SK-N-SH (cell line): ENCODE data around the gene AP3S2. TPM values are rescaled to one million over a fixed set of nuclear protein-coding genes. Genes with fewer than 3 reads are reported as not detected.

Source experiments
- CTCF ChIA-PET: fragments of 300-600, 350-600 bp; formaldehyde crosslinking; extraction: SDS; loops from one replicate; lab custom pipeline; 2021; lab: Yijun Ruan, JAX
- POLR2A ChIA-PET: fragments of 350-600 bp; sonication (Branson Sonifier 250); formaldehyde crosslinking; extraction: SDS; loops from one replicate; lab custom pipeline; 2020; ENCODE audit warnings: antibody characterized with exemption, inconsistent platforms; lab: Yijun Ruan, JAX
- DNase-seq: peaks from one replicate; pipeline ENCODE4 v3.0.0; 2012
- H2AFZ ChIP-seq: fragments of 200-600 bp; sonication (generic); 2 replicates; pipeline ENCODE4 v1.8.1; 2016; ENCODE audit warnings: antibody characterized with exemption, mild to moderate bottlenecking, low read depth
- H3F3A ChIP-seq: fragments of 200-600 bp; sonication (generic); replicated peaks from 2 replicates; pipeline ENCODE3; 2016; ENCODE audit warnings: antibody characterized with exemption, mild to moderate bottlenecking; ENCODE audit not compliant: insufficient read depth
- H3K27ac ChIP-seq, 2 experiments: fragments of 200-500 bp in 1 of 2; fragments of 200-600 bp in 1 of 2; sonication (Bioruptor generic) in 1 of 2; sonication (generic), shearing (Covaris generic) in 1 of 2; 2 replicates each; pipeline versions ENCODE4 v1.5.1 to v1.6.1; 2014 to 2016; ENCODE audit warnings: low read depth in 2 of 2, inconsistent platforms in 1 of 2, low read length in 1 of 2, mild to moderate bottlenecking in 1 of 2, mixed read lengths in 1 of 2
- H3K27me3 ChIP-seq: fragments of 200-600 bp; sonication (generic), shearing (Covaris generic); 2 replicates; pipeline ENCODE4 v1.6.1; 2016; ENCODE audit warnings: mixed run types; ENCODE audit not compliant: insufficient read depth
- H3K36me3 ChIP-seq, 2 experiments: fragments of 200-500 bp in 1 of 2; fragments of 200-600 bp in 1 of 2; sonication (Bioruptor generic) in 1 of 2; sonication (generic) in 1 of 2; replicated peaks in 1 of 2; 2 replicates each; pipeline versions ENCODE3 to v1.5.1; 2014 to 2016; ENCODE audit warnings: low read length in 1 of 2, mild to moderate bottlenecking in 1 of 2; ENCODE audit not compliant: insufficient read depth in 2 of 2, control insufficient read depth in 1 of 2
- H3K4me1 ChIP-seq, 2 experiments: fragments of 200-500 bp in 1 of 2; fragments of 200-600 bp in 1 of 2; sonication (Bioruptor generic) in 1 of 2; sonication (generic), shearing (Covaris generic) in 1 of 2; 2 replicates each; pipeline versions ENCODE4 v1.5.1 to v1.6.1; 2014 to 2016; ENCODE audit warnings: low read depth in 1 of 2, low read length in 1 of 2, mixed run types in 1 of 2; ENCODE audit not compliant: insufficient read depth in 2 of 2, control insufficient read depth in 1 of 2
- H3K4me2 ChIP-seq: fragments of 200-600 bp; sonication (generic), shearing (Covaris generic); 2 replicates; pipeline ENCODE4 v1.6.1; 2017; ENCODE audit warnings: mixed run types
- H3K4me3 ChIP-seq, 2 experiments: fragments of 200-500 bp in 1 of 2; fragments of 200-600 bp in 1 of 2; sonication (Bioruptor generic) in 1 of 2; sonication (generic), shearing (Covaris generic) in 1 of 2; 2 replicates each; pipeline versions ENCODE4 v1.5.1 to v1.8.1; 2014 to 2016; ENCODE audit warnings: low read depth in 2 of 2, inconsistent platforms in 1 of 2, low read length in 1 of 2, mild to moderate bottlenecking in 1 of 2, mixed read lengths in 1 of 2, moderate library complexity in 1 of 2
- H3K79me2 ChIP-seq: fragments of 200-600 bp; sonication (generic); 2 replicates; pipeline ENCODE4 v1.8.1; 2017; ENCODE audit warnings: mild to moderate bottlenecking; ENCODE audit not compliant: insufficient read depth
- H3K9ac ChIP-seq: fragments of 200-600 bp; sonication (generic); 2 replicates; pipeline ENCODE4 v1.6.1; 2017; ENCODE audit warnings: mixed run types
- H3K9me2 ChIP-seq: fragments of 200-600 bp; sonication (generic); 2 replicates; pipeline ENCODE4 v1.6.1; 2017; ENCODE audit warnings: mixed run types
- H3K9me3 ChIP-seq: fragments of 200-600 bp; sonication (generic); 2 replicates; pipeline ENCODE4 v1.6.1; 2017; ENCODE audit warnings: mixed run types, mild to moderate bottlenecking, moderate library complexity
- H4K20me1 ChIP-seq: fragments of 200-600 bp; sonication (generic); 2 replicates; pipeline ENCODE4 v1.6.1; 2017; ENCODE audit warnings: mild to moderate bottlenecking, mixed run types; ENCODE audit not compliant: insufficient read depth
- CHD2 ChIP-seq: fragments of 150-350 bp; IDR thresholded peaks from 2 replicates; pipeline ENCODE4 v1.6.1; 2018; ENCODE audit warnings: low read length; ENCODE audit not compliant: partially characterized antibody
- ELF1 ChIP-seq: IDR thresholded peaks from 2 replicates; pipeline ENCODE4 v1.4.0; 2012
- EP300 ChIP-seq, 2 experiments: IDR thresholded peaks; 2 replicates each; pipeline versions ENCODE4 v1.4.0 to v1.6.1; 2012; ENCODE audit warnings: borderline replicate concordance in 1 of 2, low read depth in 1 of 2, low read length in 1 of 2
- FOSL2 ChIP-seq: IDR thresholded peaks from 2 replicates; pipeline ENCODE4 v1.4.0; 2012; ENCODE audit warnings: low read depth, mild to moderate bottlenecking, moderate library complexity, borderline replicate concordance
- FOXJ3 ChIP-seq: sonication (generic); formaldehyde crosslinking; IDR thresholded peaks from 2 replicates; pipeline ENCODE4 v1.5.1; 2020; ENCODE audit warnings: mild to moderate bottlenecking, missing genetic modification reagents
- FOXM1 ChIP-seq: IDR thresholded peaks from 2 replicates; pipeline ENCODE4 v1.4.0; 2012; ENCODE audit warnings: low read depth, mild to moderate bottlenecking
- GABPA ChIP-seq: IDR thresholded peaks from 2 replicates; pipeline ENCODE4 v1.4.0; 2012; ENCODE audit warnings: low read depth, mild to moderate bottlenecking
- GATA2 ChIP-seq: sonication (generic); formaldehyde crosslinking; IDR thresholded peaks from 2 replicates; pipeline ENCODE4 v1.5.0; 2020; ENCODE audit warnings: mild to moderate bottlenecking, missing genetic modification reagents
- IRF3 ChIP-seq: fragments of 150-350 bp; IDR thresholded peaks from 2 replicates; pipeline ENCODE4 v1.6.1; 2016; ENCODE audit warnings: mild to moderate bottlenecking, low read depth, low read length
- JUND ChIP-seq: IDR thresholded peaks from 2 replicates; pipeline ENCODE4 v1.4.0; 2012
- MAX ChIP-seq: IDR thresholded peaks from 2 replicates; pipeline ENCODE4 v1.4.0; 2012; ENCODE audit warnings: low read depth
- MXI1 ChIP-seq: IDR thresholded peaks from 2 replicates; pipeline ENCODE4 v1.6.1; 2012; ENCODE audit warnings: mild to moderate bottlenecking, low read depth, low read length, improper control_type of control experiment
- NFIC ChIP-seq: IDR thresholded peaks from 2 replicates; pipeline ENCODE4 v1.4.0; 2012; ENCODE audit warnings: borderline replicate concordance
- NRF1 ChIP-seq: IDR thresholded peaks from 2 replicates; pipeline ENCODE4 v1.6.1; 2012; ENCODE audit warnings: low read depth, mild to moderate bottlenecking, low read length
- PBX3 ChIP-seq: IDR thresholded peaks from 2 replicates; pipeline ENCODE4; 2012
- RAD21 ChIP-seq: IDR thresholded peaks from 2 replicates; pipeline ENCODE4 v1.6.1; 2012; ENCODE audit warnings: mild to moderate bottlenecking, low read length
- RCOR1 ChIP-seq: fragments of 150-350 bp; IDR thresholded peaks from 2 replicates; pipeline ENCODE4 v1.6.1; 2017; ENCODE audit warnings: antibody characterized with exemption, low read length
- RFX5 ChIP-seq: IDR thresholded peaks from 2 replicates; pipeline ENCODE4 v1.6.1; 2012; ENCODE audit warnings: mild to moderate bottlenecking, improper control_type of control experiment, low read length
- RXRA ChIP-seq: IDR thresholded peaks from 2 replicates; pipeline ENCODE4 v1.4.0; 2012; ENCODE audit warnings: low read depth, mild to moderate bottlenecking, borderline replicate concordance
- SIN3A ChIP-seq: IDR thresholded peaks from 2 replicates; pipeline ENCODE4 v1.6.1; 2012; ENCODE audit warnings: low read depth, mild to moderate bottlenecking, low read length, moderate library complexity, borderline replicate concordance
- SMC3 ChIP-seq: IDR thresholded peaks from 2 replicates; pipeline ENCODE4 v1.6.1; 2012; ENCODE audit warnings: low read depth, low read length, improper control_type of control experiment
- TAF1 ChIP-seq: IDR thresholded peaks from 2 replicates; pipeline ENCODE4 v1.6.1; 2012; ENCODE audit warnings: low read depth, mild to moderate bottlenecking, low read length, moderate library complexity, borderline replicate concordance
- TCF12 ChIP-seq: IDR thresholded peaks from 2 replicates; pipeline ENCODE4 v1.4.0; 2012
- YY1 ChIP-seq: IDR thresholded peaks from 2 replicates; pipeline ENCODE4 v1.4.0; 2012; ENCODE audit warnings: low read depth, mild to moderate bottlenecking
- WGBS: methylation state at CpG from one replicate; pipeline ENCODE4 v1.1.6; 2017; ENCODE audit warnings: low lambda C conversion rate; 5-methylcytosine and 5-hydroxymethylcytosine counted together
- polyA plus RNA-seq, 3 experiments: library from polyadenylated mRNA; depleted of rRNA; stranded (reverse); fragments of >200 nt; gene quantifications; 2 replicates each; pipeline ENCODE4 v1.2.3, GENCODE V29; 2012
- TF ChIP-seq, protein P1 (sequence below): IDR thresholded peaks from 2 replicates; pipeline ENCODE4 v1.4.0; 2012; ENCODE audit warnings: low read depth, borderline replicate concordance

The AP3S2 gene
- polyA plus RNA-seq, 1 of the 3 experiments (the other 2 are of a cell fraction): 11.9 TPM

GRCh38 chr15:89847101-89847500 lies 46.7 kb downstream of the AP3S2 start:
- 96% methylated on average over 2 of the region's 2 CpGs for WGBS
- no peaks in the 10 kb centered on the region for H3K9me2 ChIP-seq
- H3K36me3 ChIP-seq: peaks cover 9 to 10% of the 10 kb centered on the region in 2 experiments
- H3F3A ChIP-seq: peaks cover 74% of the 10 kb centered on the region
- H3K27ac ChIP-seq: peak overlapping the region; percentile 29 to 95; a peak in 3 of 4 replicates
- no peaks in the 10 kb centered on the region for H3K27me3 ChIP-seq
- peaks cover 12% of the 10 kb centered on the region; the same call in 1 of the 2 replicates for H3K79me2 ChIP-seq
- H3K9ac ChIP-seq: no peak overlapping the region
- no peak overlapping the region for H3K4me2 ChIP-seq
- CTCF ChIA-PET: interaction anchor here (0.9 to 3.5 kb wide), 3 partner anchors 24 to 86 kb away, joined by 3 to 12 read pairs (median 5); no protein-coding TSS in a partner anchor
- no peak overlapping the region for H2AFZ ChIP-seq
- POLR2A ChIA-PET: no interaction called here
- TF ChIP-seq RAD21: no peak
- no peak for TF ChIP-seq GATA2 (CRISPR knock-in tag)
- H3K4me3 ChIP-seq: no peak overlapping the region
- DNase-seq: no peak
- no peaks in the 10 kb centered on the region for H3K9me3 ChIP-seq
- no peaks in the 10 kb centered on the region for H4K20me1 ChIP-seq
- H3K4me1 ChIP-seq: peaks cover 0 to 34% of the 10 kb centered on the region in 2 experiments; a peak in 3 of 4 replicates

- peaks cover 68% of the 10 kb centered on the region for H3F3A ChIP-seq
- peaks cover 0 to 28% of the 10 kb centered on the region in 2 experiments; a peak in 3 of 4 replicates for H3K4me1 ChIP-seq
- no peaks in the 10 kb centered on the region for H3K9me3 ChIP-seq
- peaks cover 12% of the 10 kb centered on the region; the same call in 1 of the 2 replicates for H3K79me2 ChIP-seq
- H3K9me2 ChIP-seq: no peaks in the 10 kb centered on the region
- DNase-seq: no peak
- POLR2A ChIA-PET: no interaction called here
- peak overlapping the region; percentile 45; the same call in 1 of the 2 replicates for H3K9ac ChIP-seq
- H3K27me3 ChIP-seq: no peaks in the 10 kb centered on the region
- H4K20me1 ChIP-seq: no peaks in the 10 kb centered on the region
- H3K36me3 ChIP-seq: peaks cover 6 to 8% of the 10 kb centered on the region in 2 experiments
- WGBS: 7% methylated on average over 5 of the region's 5 CpGs
- peak overlapping the region; percentile 77 to 95; a peak in 3 of 4 replicates for H3K27ac ChIP-seq
- no peak overlapping the region for H2AFZ ChIP-seq
- H3K4me2 ChIP-seq: peak overlapping the region; percentile 62
- no peak overlapping the region for H3K4me3 ChIP-seq
- CTCF ChIA-PET: interaction anchor here (1.1 to 1.5 kb wide), 3 partner anchors 30 to 105 kb away, joined by 3 to 4 read pairs (median 3); no protein-coding TSS in a partner anchor
- TF ChIP-seq MAX (peak; percentile 78), FOXJ3 (no peak), ELF1 (no peak), JUND (peak; percentile 94), IRF3 (no peak), NRF1 (no peak), FOXM1 (no peak), CHD2 (no peak), RFX5 (no peak), GATA2 (CRISPR knock-in tag) (no peak), RAD21 (no peak), SIN3A (no peak), EP300 (IDR thresholded peaks at IDR 0.05; ENCODE audit: borderline replicate concordance in 1 of 2, low read depth in 1 of 2, low read length in 1 of 2) (peak in 1 of 2 experiments; percentile 71; a peak in 1 of 4 replicates), RXRA (peak; percentile 45; the same call in 1 of the 2 replicates), TCF12 (peak; percentile 79), TAF1 (0 out of 2 replicates have a peak, but pooled peaks have one; percentile 6), YY1 (no peak), NFIC (peak; percentile 60; the same call in 1 of the 2 replicates), FOSL2 (peak; percentile 90), GABPA (no peak), RCOR1 (no peak), MXI1 (no peak), PBX3 (peak; percentile 55; the same call in 1 of the 2 replicates), SMC3 (no peak)
- TF ChIP-seq, protein P1, sequence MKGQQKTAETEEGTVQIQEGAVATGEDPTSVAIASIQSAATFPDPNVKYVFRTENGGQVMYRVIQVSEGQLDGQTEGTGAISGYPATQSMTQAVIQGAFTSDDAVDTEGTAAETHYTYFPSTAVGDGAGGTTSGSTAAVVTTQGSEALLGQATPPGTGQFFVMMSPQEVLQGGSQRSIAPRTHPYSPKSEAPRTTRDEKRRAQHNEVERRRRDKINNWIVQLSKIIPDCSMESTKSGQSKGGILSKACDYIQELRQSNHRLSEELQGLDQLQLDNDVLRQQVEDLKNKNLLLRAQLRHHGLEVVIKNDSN: no peak
Observed at GRCh38 chr15:89845305-89845893, 48.4 kb downstream of the AP3S2 start.
